Loucy (cell line): ENCODE data around the gene OLFM1.

Experiments
- CTCF ChIP-seq: fragments of 200-600 bp; sonication (generic); conservative IDR thresholded peaks from 2 replicates; pipeline ENCODE4 v1.5.1; 2014; ENCODE audit warnings: mild to moderate bottlenecking, antibody characterized with exemption, low read length
- EZH2phosphoT487 ChIP-seq: fragments of 200-600 bp; IDR thresholded peaks from 2 replicates; pipeline ENCODE4 v1.6.1; 2018; ENCODE audit warnings: antibody characterized with exemption, mild to moderate bottlenecking, moderate library complexity, borderline replicate concordance

- TF ChIP-seq CTCF (no peak), EZH2phosphoT487 (no peak)
These were observed 3.6 kb upstream of the OLFM1 start for GRCh38 chr9:135083831-135084230.
